ENCODE results near the gene MCRS1.
"Not testable (repeated sequence)": the region's sequence is repeated elsewhere in the genome, so short reads cannot be mapped to it uniquely, and the experiment has no call there.

MCRS1 gene

GRCh38 chr12:49536526-49537071 is 31.3 kb downstream of the MCRS1 start:
- no peak overlapping the region for H3K27ac ChIP-seq
- no peaks in the 10 kb centered on the region for H3K9me3 ChIP-seq
- TF ChIP-seq CTCF (IDR thresholded peaks at IDR 0.05) = no peak
- no peak overlapping the region for H3K4me3 ChIP-seq
- H3K36me3 ChIP-seq = no peaks in the 10 kb centered on the region
- H3K4me1 ChIP-seq = peaks cover 0 to 20% (median 18%) of the 10 kb centered on the region in 4 donors
- DNase-seq = no peak
- intact Hi-C loops (cut with DNase I; ENCODE audit: low total_unique reads) = no loop called here
- H3K27me3 ChIP-seq = peaks cover 0 to 68% of the 10 kb centered on the region in 2 donors

- H3K4me1 ChIP-seq = peaks cover 0 to 20% (median 18%) of the 10 kb centered on the region in 4 donors
- no peak overlapping the region for H3K27ac ChIP-seq
- no peaks in the 10 kb centered on the region for H3K9me3 ChIP-seq
- H3K27me3 ChIP-seq = peaks cover 0 to 68% of the 10 kb centered on the region in 2 donors
- intact Hi-C loops (cut with DNase I; ENCODE audit: low total_unique reads) = no loop called here
- no peak for DNase-seq
- H3K4me3 ChIP-seq = no peak overlapping the region
- no peaks in the 10 kb centered on the region for H3K36me3 ChIP-seq
- TF ChIP-seq CTCF (IDR thresholded peaks at IDR 0.05) = no peak
Observed at GRCh38 chr12:49535921-49536525, 31.9 kb downstream of the MCRS1 start.

- intact Hi-C loops (cut with DNase I; ENCODE audit: low total_unique reads) = no loop called here
- Histone ChIP-seq H3K4me1 (peaks cover 0 to 20% (median 18%) of the 10 kb centered on the region in 4 donors), H3K36me3 (no peaks in the 10 kb centered on the region), H3K27ac (no peak overlapping the region), H3K27me3 (peaks cover 0 to 57% of the 10 kb centered on the region in 2 donors), H3K9me3 (no peaks in the 10 kb centered on the region), H3K4me3 (no peak overlapping the region)
- TF ChIP-seq CTCF (IDR thresholded peaks at IDR 0.05) = no peak
- no peak for DNase-seq
Observed at GRCh38 chr12:49534731-49535278, 33.1 kb downstream of the MCRS1 start.

- H3K9me3 ChIP-seq; H3K4me3 ChIP-seq; DNase-seq; H3K36me3 ChIP-seq; H3K27ac ChIP-seq; intact Hi-C loops (cut with DNase I; ENCODE audit: low total_unique reads): not testable (repeated sequence)
- H3K27me3 ChIP-seq = peaks cover 0 to 50% of the 10 kb centered on the region in 2 donors
- H3K4me1 ChIP-seq = peaks cover 0 to 19% (median 17%) of the 10 kb centered on the region in 4 donors
Observed at GRCh38 chr12:49534122-49534521, 33.8 kb downstream of the MCRS1 start.

- H3K9me3 ChIP-seq = no peaks in the 10 kb centered on the region
- no peak overlapping the region for H3K27ac ChIP-seq
- no peak for DNase-seq
- H3K36me3 ChIP-seq = no peaks in the 10 kb centered on the region
- peaks cover 0 to 11% (median 10%) of the 10 kb centered on the region in 4 donors for H3K4me1 ChIP-seq
- intact Hi-C loops (cut with DNase I; ENCODE audit: low total_unique reads) = no loop called here
- peaks cover 0 to 42% of the 10 kb centered on the region in 2 donors for H3K27me3 ChIP-seq
- TF ChIP-seq CTCF (IDR thresholded peaks at IDR 0.05) = no peak
- no peak overlapping the region for H3K4me3 ChIP-seq
Observed at GRCh38 chr12:49533331-49533730, 34.6 kb downstream of the MCRS1 start.

GRCh38 chr12:49531745-49532144 is 36.2 kb downstream of the MCRS1 start:
- TF ChIP-seq CTCF (IDR thresholded peaks at IDR 0.05) = no peak
- no peak overlapping the region for H3K4me3 ChIP-seq

More at GRCh38 chr12:49531745-49532144, 36.2 kb downstream of the MCRS1 start:
- Histone ChIP-seq H3K27ac (no peak overlapping the region), H3K27me3 (peaks cover 0 to 26% of the 10 kb centered on the region in 2 donors), H3K4me1 (no peaks in the 10 kb centered on the region), H3K36me3 (peaks cover 0 to 8% (median 7%) of the 10 kb centered on the region in 3 donors), H3K9me3 (no peaks in the 10 kb centered on the region)
- no peak for DNase-seq
- intact Hi-C loops (cut with DNase I; ENCODE audit: low total_unique reads) = no loop called here

All from tibial artery (tissue), 4 donors.